DLD1 (cell line): ENCODE results near the gene RPL13.
"Not testable (repeated sequence)": the region's sequence is repeated elsewhere in the genome, so short reads cannot be mapped to it uniquely, and the experiment has no call there.

Source experiments
- in situ Hi-C: cut with HindIII; loops from 2 replicates; pipeline ENCODE4 v1.10.0; 2017; ENCODE audit warnings: low sequenced_read_pairs

Gene RPL13

GRCh38 chr16:89561884-89562599 lies 1.6 kb downstream of the RPL13 start:
- in situ Hi-C loops = no loop called here

- in situ Hi-C loops = no loop called here
Observed at GRCh38 chr16:89562939-89563338, 2.5 kb downstream of the RPL13 start.

GRCh38 chr16:89563639-89564392 lies 3.3 kb downstream of the RPL13 start:
- in situ Hi-C loops = no loop called here

GRCh38 chr16:89564476-89565255 lies 4.2 kb downstream of the RPL13 start:
- in situ Hi-C loops = no loop called here

- in situ Hi-C loops = no loop called here
Observed at GRCh38 chr16:89565256-89565505, 4.7 kb downstream of the RPL13 start.

GRCh38 chr16:89565506-89566372 lies 5.3 kb downstream of the RPL13 start:
- in situ Hi-C loops = no loop called here

- in situ Hi-C loops = no loop called here
Observed at GRCh38 chr16:89567656-89568594, 7.4 kb downstream of the RPL13 start.

GRCh38 chr16:89569506-89570341 lies 9.2 kb downstream of the RPL13 start:
- in situ Hi-C loops = no loop called here

- in situ Hi-C loops = no loop called here
Observed at GRCh38 chr16:89570342-89570923, 10.0 kb downstream of the RPL13 start.

- in situ Hi-C loops = not testable (repeated sequence)
Observed at GRCh38 chr16:89570983-89571598, 10.6 kb downstream of the RPL13 start.

GRCh38 chr16:89571636-89572035 lies 11.2 kb downstream of the RPL13 start:
- in situ Hi-C loops = no loop called here

- in situ Hi-C loops = no loop called here
Observed at GRCh38 chr16:89572073-89572484, 11.6 kb downstream of the RPL13 start.

- in situ Hi-C loops = no loop called here
Observed at GRCh38 chr16:89572485-89573205, 12.2 kb downstream of the RPL13 start.

GRCh38 chr16:89573826-89574680 lies 13.6 kb downstream of the RPL13 start:
- in situ Hi-C loops = no loop called here

GRCh38 chr16:89574681-89575246 lies 14.3 kb downstream of the RPL13 start:
- in situ Hi-C loops = no loop called here
